LNCAP (cell line): ENCODE results near the gene SSBP1.
A peak's percentile ranks its signal among the peaks of the same experiment; 100 is the strongest.

ENCODE experiments used
- CTCF ChIP-seq: fragments of 450-650 bp; IDR thresholded peaks from 2 replicates; pipeline ENCODE4 v1.5.1; 2017; ENCODE audit warnings: mild to moderate bottlenecking

SSBP1 gene

DNA sequence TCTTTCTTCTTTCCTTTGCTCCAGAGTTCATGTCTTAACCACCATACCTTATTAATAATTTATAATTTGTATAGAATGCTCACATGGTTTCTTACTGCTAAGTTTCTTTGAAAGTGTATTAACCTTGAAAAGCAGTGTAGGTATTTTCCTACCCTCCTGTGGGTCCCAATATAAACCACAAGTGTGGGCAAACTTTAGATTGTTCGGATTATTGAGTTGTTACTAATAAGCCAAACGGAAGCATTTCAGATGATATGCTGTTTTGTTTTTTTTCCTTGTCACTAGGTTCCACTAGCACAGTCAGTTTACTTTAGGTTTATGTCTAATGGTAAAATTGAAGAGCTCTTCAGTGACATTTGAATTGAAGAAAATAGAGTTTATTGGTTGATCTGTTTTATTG is 10.2 kb downstream of the SSBP1 start:
- TF ChIP-seq CTCF = no peak

DNA sequence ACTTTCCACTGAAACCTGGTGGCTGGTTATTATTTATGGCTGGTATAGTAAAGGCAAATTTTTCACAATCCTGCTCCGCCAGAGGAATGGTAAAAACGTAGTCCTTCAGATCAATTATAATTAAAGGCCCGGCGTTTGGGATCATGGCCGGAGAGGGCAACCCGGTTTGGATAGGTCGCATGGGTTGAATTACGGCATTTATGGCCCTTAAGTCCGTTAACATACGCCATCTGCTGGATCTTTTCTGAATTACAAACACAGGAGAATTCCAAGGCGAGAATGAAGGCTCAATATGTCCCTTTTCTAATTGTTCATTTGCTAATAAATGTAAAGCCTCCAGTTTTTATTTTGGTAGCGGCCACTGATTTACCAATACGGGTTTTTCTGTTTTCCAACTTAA is 14.5 kb downstream of the SSBP1 start:
- TF ChIP-seq CTCF = peak; percentile 41; the same call in 1 of the 2 replicates

- peak; percentile 59 for TF ChIP-seq CTCF
Measured at GRCh38 chr7:141754939-141755338, 16.8 kb downstream of the SSBP1 start.

DNA sequence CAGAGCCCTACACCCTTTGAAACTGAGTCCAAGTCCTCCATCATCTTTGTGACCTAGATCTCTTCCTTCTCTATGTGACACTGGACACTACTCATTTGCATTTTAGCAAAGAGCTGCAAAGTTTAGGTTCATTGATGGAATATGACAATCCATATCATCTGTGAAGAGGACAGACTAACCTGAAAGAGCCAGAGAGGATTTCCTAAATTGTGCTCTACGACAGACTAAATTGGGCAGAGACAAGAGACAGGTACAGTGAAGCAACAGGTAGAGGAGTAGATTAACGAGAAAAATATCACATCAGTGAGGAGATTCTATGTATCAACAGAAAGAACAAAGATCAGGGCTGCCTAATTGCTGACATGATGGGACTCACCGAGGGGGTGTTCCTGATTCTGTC is 25.6 kb downstream of the SSBP1 start, which contains the start of gene TAS2R3:
TSS of gene TAS2R3 (plus strand) at position 301 of the 400 bp plus-strand sequence. CDS start at position 363, 62 bp downstream.
- no peak for TF ChIP-seq CTCF

- no peak for TF ChIP-seq CTCF
Measured at GRCh38 chr7:141776374-141776773, 38.2 kb downstream of the SSBP1 start, which contains the start of gene TAS2R4. Gene TAS2R4 (plus strand): TSS chr7:141776674. CDS start chr7:141778489, 1,815 bp downstream.

- TF ChIP-seq CTCF = peak; percentile 88
Measured at GRCh38 chr7:141785706-141786552, 47.8 kb downstream of the SSBP1 start.

DNA sequence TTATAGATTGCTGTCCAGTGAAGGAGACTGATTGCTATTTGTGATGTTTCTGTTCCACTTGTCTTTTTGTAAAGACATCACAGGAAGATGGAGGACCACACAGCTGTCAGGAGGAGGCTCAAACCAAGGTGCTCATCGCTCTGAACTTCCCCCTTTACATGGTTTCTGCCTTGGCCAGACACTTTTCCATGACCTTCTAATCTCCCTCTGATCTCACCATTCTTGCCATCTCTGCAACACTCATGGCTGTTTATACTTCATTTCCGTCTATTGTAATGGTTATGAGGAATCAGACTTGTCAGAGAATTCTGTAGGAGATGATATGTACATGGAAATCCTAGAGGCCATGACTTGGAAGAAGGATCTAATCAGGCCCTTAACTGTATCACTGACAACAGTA is 50.1 kb downstream of the SSBP1 start:
- TF ChIP-seq CTCF = no peak
